Upper lobe of right lung (tissue), 1 donor: ENCODE measurements around the gene UGT1A10. TPM values are rescaled to one million over a fixed set of nuclear protein-coding genes. Genes with fewer than 3 reads are reported as not detected.

ENCODE experiments used
- ATAC-seq: fragments of 200-7000 bp; cut with Tn5 transposase; one replicate; pipeline ENCODE4 v1.9.1; 2020; ENCODE audit warnings: mild to moderate bottlenecking, moderate library complexity
- DNase-seq: peaks from one replicate; pipeline ENCODE4 v3.0.0-alpha.2; 2020
- H3K27ac ChIP-seq: fragments of 200-600 bp; one replicate; pipeline ENCODE4 v1.8.0; 2022
- H3K27me3 ChIP-seq: fragments of 200-600 bp; one replicate; pipeline ENCODE4 v1.8.0; 2022; ENCODE audit warnings: mild to moderate bottlenecking
- H3K36me3 ChIP-seq: fragments of 200-600 bp; one replicate; pipeline ENCODE4 v1.8.0; 2022
- H3K4me1 ChIP-seq: fragments of 200-600 bp; one replicate; pipeline ENCODE4 v1.8.0; 2022
- H3K4me3 ChIP-seq: fragments of 200-600 bp; one replicate; pipeline ENCODE4 v1.8.0; 2022; ENCODE audit warnings: mild to moderate bottlenecking
- H3K9me3 ChIP-seq: fragments of 200-600 bp; one replicate; pipeline ENCODE4 v1.8.0; 2022
- CTCF ChIP-seq: fragments of 200-600 bp; IDR thresholded peaks from one replicate; pipeline ENCODE4 v1.8.0; 2022; ENCODE audit warnings: antibody characterized with exemption
- intact Hi-C: fragments of 100-400 bp; cut with DNase I; formaldehyde crosslinking; loops from one replicate; pipeline ENCODE4 v1.11.0; 2022
- total RNA-seq: library from RNA; stranded (reverse); fragmentation: NEBNext Ultra II Directional; extraction: Animal tissue kit (Norgen Biotek cat#: 25700); gene quantifications from one replicate; pipeline ENCODE4 v1.2.1, GENCODE V29; 2021
- donor health status: DM: no; HTN: yes; CAD: no; lungs with severe emphysema.

The UGT1A10 gene
- total RNA-seq, 1 donor from 2014 or later: not detected

- intact Hi-C loops: no loop called here
- no peak for DNase-seq
These were observed 71.8 kb downstream of the UGT1A10 start for GRCh38 chr2:233707940-233708644.

GRCh38 chr2:233708942-233709341, 72.7 kb downstream of the UGT1A10 start:
- intact Hi-C loops: no loop called here
- DNase-seq (no peak), ATAC-seq (no peak)
- Histone ChIP-seq H3K4me1 (no peaks in the 10 kb centered on the region), H3K4me3 (no peak overlapping the region), H3K27ac (no peak overlapping the region), H3K36me3 (no peaks in the 10 kb centered on the region), H3K9me3 (no peaks in the 10 kb centered on the region), H3K27me3 (no peaks in the 10 kb centered on the region)
- TF ChIP-seq CTCF: no peak

More at GRCh38 chr2:233707940-233708644, 71.8 kb downstream of the UGT1A10 start:
- Histone ChIP-seq H3K4me1 (no peaks in the 10 kb centered on the region), H3K27me3 (no peaks in the 10 kb centered on the region), H3K36me3 (no peaks in the 10 kb centered on the region), H3K9me3 (no peaks in the 10 kb centered on the region), H3K27ac (no peak overlapping the region), H3K4me3 (no peak overlapping the region)
- TF ChIP-seq CTCF: no peak
- ATAC-seq: no peak

GRCh38 chr2:233711312-233712008, 75.2 kb downstream of the UGT1A10 start:
- H3K27ac ChIP-seq: no peak overlapping the region
- DNase-seq: peak; percentile 92
- no peaks in the 10 kb centered on the region for H3K27me3 ChIP-seq
- no peaks in the 10 kb centered on the region for H3K9me3 ChIP-seq
- peak; percentile 95 for ATAC-seq
- no peaks in the 10 kb centered on the region for H3K36me3 ChIP-seq
- peak; percentile 83 for TF ChIP-seq CTCF
- H3K4me1 ChIP-seq: no peaks in the 10 kb centered on the region
- intact Hi-C loops: no loop called here
- H3K4me3 ChIP-seq: no peak overlapping the region

GRCh38 chr2:233712611-233713261, 76.5 kb downstream of the UGT1A10 start, which contains the start of gene UGT1A5:
UGT1A5 (plus strand) TSS chr2:233712907; CDS start chr2:233712992, 85 bp downstream.
- TF ChIP-seq CTCF: no peak
- no peak within 1 kb of the TSS for H3K27ac ChIP-seq
- H3K27me3 ChIP-seq: no peaks in the 10 kb centered on the region
- no peaks in the 10 kb centered on the region for H3K4me1 ChIP-seq
- intact Hi-C loops: no loop called here
- no peaks in the 10 kb centered on the region for H3K9me3 ChIP-seq
- ATAC-seq (no peak), DNase-seq (no peak)
- no peak within 1 kb of the TSS for H3K4me3 ChIP-seq
- H3K36me3 ChIP-seq: no peaks in the 10 kb centered on the region

GRCh38 chr2:233713262-233713615, 77.0 kb downstream of the UGT1A10 start:
- no peak for ATAC-seq
- H3K4me3 ChIP-seq: no peak overlapping the region
- no peaks in the 10 kb centered on the region for H3K9me3 ChIP-seq
- DNase-seq: no peak
- H3K36me3 ChIP-seq: no peaks in the 10 kb centered on the region
- H3K27ac ChIP-seq: no peak overlapping the region
- intact Hi-C loops: no loop called here
- no peaks in the 10 kb centered on the region for H3K27me3 ChIP-seq
- H3K4me1 ChIP-seq: no peaks in the 10 kb centered on the region
- TF ChIP-seq CTCF: no peak
